NT2/D1 (cell line): ENCODE data around the gene TBC1D5.

Source experiments
- SUZ12 ChIP-seq: IDR thresholded peaks from 2 replicates; pipeline ENCODE4 v1.6.1; 2011; ENCODE audit not compliant: insufficient read length, insufficient read depth; ENCODE audit errors: extremely low read depth
- YY1 ChIP-seq: IDR thresholded peaks from 2 replicates; pipeline ENCODE4 v1.6.1; 2011; ENCODE audit not compliant: insufficient read length, insufficient read depth
- ZNF274 ChIP-seq: IDR thresholded peaks from 2 replicates; pipeline ENCODE4 v1.6.1; 2011; ENCODE audit warnings: mild to moderate bottlenecking, low read depth, low read length

DNA sequence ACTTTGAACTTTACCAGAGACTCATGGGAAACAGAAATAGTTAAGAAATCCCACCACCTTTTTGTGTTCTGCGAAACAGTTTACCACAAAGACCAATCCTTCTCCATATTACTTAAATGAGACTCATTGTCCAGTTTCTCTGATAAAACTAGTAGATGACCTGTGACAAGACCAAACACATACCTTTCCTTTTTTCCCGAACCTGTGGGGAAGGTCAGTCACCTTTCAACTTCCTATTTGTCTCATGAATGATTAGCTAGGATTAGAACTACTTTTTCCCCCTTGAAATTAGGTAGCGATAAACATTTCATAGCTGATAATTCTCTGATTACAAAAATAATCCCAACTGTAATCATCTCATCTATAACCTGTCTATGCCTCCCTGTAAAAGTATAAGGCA lies 2.3 kb upstream of the TBC1D5 start:
- TF ChIP-seq ZNF274, result no peak
- TF ChIP-seq SUZ12, result no peak
- no peak for TF ChIP-seq YY1
